CD1c-positive myeloid dendritic cell (primary cell): Measurements from ENCODE around the gene CD79A.

Experiments used
- DNase-seq: peaks from one replicate; pipeline ENCODE4 v3.0.0-alpha.2; 2016; ENCODE audit errors: extremely low spot score

The CD79A gene

DNA sequence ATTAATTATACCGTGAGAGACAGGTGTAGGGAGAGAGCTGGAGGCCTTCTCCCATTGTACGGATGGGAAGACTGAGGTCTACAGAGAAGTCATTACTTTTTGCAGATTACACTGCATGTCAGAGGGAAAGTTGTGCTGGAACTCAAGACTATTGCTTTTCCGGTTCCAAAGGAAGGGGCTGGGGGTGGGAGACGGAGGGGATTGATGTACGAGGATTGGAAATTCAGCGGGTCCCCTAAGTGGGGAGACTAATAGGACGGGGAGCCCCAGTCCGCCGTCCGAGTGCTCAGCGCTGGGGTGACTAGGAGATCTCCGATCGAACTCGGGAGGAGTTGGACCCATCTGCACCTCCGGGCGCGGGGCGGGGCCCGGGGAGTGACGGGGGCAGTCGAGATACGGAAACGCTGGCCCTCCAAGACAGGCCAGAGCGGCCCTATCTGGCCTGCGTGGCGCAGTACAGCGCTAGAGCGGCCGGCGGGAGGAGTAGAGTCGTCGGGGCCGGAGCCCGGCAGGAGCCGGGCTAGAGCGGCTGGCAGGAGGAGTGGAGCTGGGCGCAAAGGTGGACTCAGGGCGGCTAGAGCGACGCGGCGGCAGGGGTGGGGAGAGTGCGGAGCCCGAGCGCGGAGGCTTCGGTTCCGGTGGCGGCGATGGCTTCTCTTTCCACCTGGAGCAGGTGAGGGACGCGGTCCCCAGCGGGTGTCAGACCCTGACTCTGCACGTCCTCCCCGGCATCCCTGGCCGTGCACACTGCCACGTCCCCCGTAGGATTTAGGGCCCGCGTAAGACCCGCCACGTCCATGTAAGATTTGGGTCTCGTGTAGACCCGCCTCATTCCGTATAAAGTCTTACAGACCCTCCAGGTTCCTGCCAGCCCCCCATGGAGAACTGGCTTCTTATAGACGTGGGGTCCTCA, 7.0 kb downstream of the CD79A start:
- peak; percentile 95 for DNase-seq

DNA sequence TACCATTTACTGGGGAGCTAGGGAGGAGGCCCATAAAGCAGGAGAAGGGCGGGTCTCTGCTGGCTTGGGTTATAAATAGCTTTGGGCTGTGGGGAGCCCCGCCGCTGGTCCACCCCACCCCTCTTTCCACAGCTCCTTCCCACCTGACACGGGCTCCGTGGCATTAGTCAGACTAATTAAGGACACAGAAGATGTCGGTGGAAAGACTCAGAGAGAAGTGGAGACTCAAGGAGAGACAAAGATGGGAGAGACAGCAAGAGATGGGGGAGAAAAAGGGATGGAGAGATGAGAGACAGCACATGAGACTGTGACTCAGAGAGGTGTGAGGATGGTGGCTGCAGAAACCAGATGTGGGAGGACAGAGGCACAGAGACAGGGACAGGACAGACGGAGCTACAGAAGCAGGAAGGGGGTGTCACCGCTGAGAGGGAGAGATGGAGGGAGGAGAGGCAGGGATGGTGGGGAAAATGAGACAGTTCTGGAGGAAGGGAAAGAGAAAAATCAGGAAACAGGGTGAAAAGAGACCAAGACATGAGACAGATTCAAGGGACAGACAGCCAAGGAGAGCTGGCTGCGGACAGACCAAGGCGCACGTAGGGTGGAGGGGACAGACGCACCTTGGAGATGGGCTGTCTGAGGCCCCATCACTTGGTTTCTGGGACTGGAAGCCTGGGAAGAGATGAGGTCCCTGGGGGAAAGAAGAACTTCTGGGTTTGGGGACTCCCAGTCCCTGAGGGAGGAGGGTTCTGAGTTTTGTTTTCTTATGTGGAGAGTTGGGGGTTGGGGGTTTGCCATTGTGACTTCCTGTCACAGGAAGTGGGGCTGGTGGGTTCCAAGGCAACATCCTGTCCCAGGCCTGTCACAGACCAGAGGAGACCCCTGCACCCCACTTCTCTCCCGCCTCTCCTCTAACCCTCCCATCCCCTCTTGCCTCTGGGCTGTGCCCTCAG, 10.0 kb downstream of the CD79A start:
- no peak for DNase-seq

DNA sequence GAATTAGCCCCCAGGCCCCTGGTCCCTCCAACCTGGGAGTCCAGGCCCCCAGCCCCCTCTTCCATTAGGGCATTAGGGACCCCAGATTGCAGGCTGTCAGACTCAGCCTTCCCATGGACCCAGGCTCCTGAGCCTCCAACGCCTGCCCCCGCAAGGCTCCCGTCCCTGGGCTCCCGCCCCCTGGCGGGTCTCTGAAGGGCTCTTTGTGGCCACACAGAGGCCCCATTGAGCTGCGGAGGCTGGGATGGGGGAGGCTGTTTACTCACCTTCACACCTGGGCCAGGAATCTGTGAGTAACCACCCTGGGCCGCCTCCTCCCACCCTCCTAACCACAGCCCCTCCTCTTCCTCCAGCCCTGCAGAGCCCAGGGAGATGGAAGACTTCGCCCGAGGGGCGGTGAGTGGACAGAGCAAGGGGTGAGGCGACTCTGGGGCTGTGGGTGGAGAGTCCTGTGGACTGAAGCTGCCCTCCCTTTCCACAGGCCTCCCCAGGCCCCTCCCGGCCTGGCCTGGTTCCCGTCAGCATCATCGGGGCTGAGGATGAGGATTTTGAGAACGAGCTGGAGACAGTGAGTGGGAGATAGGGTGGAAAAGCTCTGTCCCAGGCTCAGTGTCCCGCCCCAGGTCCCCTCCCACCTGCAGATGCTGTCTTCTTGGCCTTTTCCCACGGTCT, 10.8 kb downstream of the CD79A start:
- no peak for DNase-seq

DNA sequence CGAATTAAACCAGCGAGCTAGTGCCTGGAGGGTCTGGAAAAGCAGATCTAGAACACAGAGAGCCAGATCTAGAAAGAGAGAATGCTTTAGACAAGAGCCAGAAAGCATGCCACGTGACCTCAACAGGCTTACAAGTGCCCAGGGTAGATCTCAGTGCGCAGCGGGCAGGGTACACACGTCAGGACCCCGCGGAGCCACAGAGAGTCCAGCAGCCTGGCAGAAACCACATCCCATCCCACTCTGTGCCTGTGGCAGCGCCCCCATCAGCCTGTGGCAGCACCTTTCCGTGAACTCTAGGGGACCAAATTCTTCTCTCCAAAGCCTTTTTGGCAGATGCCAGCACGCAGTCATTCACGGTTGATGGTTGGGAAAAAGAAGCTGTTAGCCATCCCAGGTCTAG, 11.8 kb downstream of the CD79A start:
- no peak for DNase-seq

DNA sequence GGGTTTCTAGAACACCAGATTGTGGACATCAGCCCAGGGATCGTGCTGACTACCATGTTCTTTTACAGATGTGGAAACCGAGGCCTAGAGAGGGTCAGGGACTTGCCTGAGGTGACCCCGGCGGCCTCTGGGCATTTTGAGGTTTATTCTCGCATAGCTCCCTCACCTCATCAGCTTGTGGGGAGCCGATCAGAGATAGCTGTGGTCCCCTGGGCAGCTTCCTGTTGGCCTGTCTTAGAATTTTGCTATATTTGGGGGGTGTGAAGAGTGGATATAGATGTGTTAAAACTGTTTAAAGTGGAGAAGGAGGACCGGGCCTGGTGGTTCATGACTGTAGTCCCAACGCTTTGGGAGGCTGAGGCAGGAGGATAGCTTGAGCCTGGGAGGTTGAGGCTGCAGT, 12.8 kb downstream of the CD79A start:
- DNase-seq, result no peak

DNA sequence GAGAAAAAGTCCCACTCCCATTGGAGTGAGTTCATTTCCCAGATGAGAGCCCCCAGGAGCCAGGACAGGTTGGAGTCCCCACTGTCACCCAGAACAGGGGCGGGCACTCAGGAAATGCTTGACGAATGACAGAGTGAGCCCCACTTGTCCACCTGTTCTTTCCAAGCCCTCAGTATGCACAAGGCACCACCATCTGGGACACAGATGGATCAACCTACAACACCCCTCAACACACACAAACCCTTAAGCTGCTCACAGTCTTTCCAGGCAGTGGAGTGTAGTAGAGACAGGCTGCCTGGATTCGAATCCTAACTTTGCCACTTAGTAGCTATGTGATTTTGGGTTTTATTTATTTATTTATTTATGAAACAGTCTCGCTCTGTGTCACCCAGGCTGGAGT, 13.9 kb downstream of the CD79A start:
- no peak for DNase-seq

DNA sequence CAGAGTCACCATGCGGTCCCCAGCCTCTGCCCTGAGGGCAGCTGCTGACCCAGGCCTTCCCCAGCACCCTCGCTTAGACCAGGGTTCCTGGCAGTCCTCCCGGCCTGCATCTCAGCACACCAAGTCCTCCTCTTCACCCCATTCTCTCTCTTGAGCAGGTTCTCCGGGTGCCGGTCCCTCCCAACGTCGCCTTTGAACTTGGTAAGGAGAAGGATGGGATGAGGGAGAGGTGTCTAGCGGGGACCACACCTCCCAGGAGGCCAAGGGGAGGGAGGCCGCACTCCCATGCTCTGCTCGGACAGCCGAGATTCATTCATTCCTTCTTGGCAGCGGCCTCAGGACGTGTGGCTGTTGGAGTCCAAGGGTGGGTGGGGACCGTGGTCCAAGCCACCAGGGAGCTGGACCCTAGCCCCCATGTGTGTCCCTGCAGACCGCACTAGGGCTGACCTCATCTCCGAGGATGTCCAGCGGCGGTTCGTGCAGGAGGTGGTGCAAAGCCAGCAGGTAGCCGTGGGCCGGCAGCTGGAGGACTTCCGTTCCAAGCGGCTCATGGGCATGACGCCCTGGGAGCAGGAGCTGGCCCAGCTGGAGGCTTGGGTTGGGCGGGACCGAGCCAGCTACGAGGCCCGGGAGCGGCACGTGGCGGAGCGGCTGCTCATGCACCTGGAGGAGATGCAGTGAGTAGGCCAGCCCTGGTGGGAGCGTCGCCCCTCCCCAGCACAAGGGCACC, 15.3 kb downstream of the CD79A start:
- no peak for DNase-seq

DNA sequence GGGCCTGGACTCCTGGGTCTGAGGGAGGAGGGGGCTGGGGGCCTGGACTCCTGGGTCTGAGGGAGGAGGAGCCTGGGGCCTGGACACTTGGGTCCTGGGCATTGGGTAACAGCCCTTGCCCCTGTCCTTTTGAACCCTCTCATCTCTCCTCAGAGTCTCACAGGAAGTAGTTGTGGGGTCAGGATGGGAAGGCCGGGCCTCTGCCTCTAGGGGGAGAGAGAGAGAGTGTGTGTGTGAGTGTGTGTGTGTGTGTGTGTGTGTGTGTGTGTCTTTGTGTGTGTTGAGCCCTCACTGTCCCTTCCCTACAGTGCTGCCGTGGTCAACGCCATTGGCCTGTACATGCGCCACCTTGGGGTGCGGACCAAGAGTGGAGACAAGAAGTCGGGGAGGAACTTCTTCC, 16.8 kb downstream of the CD79A start:
- no peak for DNase-seq

DNA sequence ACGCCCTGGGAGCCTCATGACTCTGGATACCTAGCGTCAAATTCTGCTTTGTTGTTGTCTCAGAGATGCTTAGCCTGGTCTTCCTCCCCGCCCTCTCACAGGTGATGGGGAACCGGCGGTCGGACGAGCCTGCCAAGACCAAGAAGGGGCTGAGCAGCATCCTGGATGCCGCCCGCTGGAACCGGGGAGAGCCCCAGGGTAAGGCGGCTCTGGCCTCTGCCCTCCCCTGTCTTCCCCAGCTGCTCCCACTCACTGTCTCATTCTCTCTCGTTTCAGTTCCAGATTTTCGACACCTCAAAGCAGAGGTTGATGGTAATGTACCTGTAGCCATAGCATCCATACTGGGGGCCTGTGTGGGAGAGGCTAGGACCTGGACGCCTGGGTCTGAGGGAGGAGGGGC, 17.3 kb downstream of the CD79A start:
- no peak for DNase-seq

DNA sequence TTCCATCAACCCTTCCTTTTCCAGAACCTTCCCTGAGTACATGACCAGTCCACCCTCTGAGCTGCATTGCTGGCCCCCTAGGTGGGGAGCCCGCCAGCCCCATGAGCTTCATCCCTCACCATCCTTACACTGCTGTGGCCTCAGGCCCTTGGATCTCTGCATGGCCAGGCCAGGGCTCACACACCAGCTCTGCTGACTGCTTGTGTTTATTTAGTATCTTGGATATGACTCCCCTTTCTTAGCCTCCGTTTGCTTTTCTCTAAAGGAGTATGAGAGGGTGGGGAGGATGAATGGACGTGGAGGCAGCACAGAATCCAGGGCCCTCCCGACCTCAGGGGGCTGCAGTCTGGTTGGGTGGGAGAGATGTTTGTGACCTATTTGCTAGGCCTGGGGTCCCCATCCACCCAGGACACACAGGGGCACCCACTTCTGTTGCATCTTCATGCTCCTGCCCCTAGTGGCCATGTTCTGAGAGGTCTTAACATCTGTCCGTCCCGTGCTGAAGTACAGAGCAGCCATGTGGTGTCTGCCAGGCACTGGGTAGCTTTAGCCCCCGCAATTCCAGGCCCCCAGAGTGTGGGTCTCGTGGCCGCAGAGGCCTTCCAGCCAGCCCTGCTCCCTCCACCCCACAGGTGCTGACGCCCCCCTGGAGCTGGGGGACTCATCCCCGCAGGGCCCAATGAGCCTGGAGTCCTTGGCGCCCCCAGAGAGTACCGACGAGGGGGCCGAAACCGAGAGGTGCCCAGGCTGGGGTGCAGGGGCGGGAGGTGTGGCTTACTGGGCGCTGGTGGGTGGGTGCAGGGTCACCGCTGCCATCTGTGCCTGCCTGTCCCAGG, 18.9 kb downstream of the CD79A start:
- no peak for DNase-seq

DNA sequence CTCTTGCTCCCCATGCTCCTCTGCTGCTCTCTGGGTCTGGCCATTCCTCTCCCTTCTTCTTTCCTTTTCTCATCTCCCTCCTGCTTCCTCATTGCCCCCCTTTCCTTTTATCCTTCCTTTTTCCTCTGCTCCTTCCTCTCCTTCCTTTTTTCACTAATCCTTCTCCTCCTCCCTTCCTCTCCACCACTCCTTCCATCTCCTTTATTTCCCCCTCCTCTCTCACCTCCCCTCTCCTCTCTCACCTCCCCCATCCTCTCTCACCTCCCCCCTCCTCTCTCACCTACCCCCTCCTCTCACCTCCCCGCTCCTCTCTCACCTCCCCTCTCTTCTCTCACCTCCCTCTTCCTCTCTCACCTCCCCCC, 19.5 kb downstream of the CD79A start:
- no peak for DNase-seq

DNA sequence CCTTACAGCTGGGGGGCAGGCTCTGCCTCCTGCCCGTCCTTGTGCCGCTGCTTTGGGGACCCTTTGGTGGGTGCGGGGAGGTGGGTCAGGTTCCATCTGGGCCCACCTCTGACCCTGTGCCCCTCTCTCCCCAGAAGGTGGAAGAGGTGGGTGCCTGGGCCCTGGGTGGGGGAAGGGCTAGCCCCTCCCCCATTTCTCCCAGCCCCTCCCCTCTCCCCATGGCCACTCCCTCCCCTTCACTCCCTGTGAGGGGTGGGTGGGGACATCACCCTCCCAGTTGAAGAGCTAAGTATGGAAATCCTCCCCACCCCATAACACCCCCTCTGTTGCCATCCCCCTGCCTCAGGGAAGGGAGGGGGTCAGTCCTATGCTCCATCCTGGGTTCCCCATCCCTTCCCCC, 20.1 kb downstream of the CD79A start:
- DNase-seq, result no peak

DNA sequence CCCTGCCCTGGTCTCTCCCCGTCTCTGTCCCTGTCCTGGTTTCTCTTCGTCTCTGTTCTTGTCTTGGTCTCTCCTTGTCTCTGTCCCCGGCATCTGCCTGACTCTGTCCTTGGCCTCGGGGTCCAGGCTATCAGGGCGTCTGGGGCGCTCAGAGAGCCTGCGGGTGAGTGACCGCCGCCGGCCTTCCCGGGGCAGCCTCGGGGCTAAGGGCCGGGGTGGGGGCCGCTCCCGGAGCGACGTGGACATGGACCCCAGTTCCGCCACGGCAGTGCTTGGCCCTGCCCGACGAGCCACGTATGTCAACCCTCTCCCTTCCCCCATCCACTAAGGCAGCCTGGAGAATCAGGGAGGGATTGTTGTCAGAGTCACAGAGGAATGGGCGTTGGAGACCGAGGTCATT, 20.7 kb downstream of the CD79A start:
- no peak for DNase-seq

DNA sequence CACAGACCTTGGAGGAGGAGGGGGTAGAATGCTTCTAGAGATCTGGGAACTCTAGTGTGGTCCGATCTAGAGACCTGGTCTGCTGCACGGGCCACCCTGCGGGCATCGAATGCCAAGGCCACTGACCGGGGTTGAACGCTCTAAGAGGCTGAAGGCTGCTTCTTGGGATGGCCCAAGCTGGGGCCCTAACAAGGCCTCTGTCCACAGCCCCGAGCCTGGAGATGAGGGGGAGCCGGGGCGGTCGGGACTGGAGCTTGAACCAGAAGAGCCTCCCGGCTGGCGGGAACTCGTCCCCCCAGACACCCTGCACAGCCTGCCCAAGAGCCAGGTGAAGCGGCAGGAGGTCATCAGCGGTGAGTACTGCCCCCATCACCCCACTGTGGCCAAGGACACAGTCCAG, 21.2 kb downstream of the CD79A start:
- no peak for DNase-seq

DNA sequence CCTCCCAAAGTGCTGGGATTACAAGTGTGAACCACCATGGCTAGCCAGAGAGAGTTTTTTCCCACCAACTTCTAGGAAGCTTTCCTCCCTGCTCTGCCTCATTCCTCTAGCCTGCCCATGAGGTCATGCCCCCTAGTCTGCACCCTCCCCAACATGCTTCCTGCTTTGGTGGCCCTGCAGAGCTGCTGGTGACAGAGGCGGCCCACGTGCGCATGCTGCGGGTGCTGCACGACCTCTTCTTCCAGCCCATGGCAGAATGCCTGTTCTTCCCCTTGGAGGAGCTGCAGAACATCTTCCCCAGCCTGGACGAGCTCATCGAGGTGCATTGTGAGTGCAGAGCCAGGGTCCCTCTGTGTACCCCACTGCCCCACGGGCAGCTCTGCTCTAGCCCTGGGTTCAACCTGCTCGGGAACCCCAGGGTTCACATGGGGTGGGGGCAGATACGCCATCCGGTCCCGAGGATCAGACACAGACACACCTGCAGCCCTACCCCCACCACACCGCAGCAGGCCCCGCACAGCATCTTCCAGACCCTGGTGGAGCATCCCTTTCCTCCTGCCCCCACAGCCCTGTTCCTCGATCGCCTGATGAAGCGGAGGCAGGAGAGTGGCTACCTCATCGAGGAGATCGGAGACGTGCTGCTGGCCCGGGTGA, 24.8 kb downstream of the CD79A start:
- no peak for DNase-seq

DNA sequence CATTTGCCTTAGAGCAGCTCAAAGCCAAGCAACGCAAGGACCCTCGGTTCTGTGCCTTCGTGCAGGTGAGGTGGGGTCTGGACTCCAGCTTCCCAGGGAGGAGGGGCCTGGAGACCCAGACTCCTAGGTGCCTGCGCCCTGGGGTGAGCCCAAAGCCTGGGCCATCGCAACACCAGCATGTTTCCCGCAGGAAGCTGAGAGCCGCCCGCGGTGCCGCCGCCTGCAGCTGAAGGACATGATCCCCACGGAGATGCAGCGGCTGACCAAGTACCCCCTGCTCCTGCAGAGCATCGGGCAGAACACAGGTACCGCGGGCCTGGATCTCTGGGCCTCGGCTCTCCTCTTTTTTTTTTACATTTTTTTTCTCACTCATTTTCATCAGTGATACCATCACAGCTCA, 25.5 kb downstream of the CD79A start:
- DNase-seq, result no peak

DNA sequence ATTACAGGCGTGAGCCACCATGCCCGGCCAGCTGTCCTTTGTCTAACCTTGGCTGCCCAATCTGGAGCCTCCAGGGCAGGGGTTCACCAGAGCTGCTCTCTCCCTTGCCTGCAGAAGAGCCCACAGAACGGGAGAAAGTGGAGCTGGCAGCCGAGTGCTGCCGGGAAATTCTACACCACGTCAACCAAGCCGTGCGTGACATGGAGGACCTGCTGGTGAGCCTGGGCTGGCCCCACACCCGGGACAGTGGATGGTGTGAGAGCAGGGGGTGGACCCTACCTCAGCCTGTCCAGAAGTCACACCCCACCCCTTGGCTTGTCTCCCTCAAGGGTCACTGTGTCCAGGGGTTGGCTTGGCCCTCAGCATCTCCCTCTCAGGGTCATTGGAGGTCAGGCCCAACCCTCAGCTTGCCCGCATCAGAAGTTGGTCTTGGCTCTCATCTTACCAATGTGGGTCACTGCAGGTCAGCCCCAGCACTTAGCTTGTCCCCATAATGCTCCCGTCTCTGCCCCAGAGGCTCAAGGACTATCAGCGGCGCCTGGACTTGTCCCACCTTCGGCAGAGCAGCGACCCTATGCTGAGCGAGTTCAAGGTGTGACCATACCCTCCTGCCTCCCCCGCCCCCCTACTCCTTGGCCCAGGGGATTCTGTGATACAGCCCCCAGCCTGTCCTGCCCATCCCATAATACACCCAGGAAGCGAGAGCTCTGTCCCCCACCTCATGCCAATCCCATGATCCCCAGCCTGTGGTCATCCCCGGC, 26.3 kb downstream of the CD79A start:
- DNase-seq, result no peak

DNA sequence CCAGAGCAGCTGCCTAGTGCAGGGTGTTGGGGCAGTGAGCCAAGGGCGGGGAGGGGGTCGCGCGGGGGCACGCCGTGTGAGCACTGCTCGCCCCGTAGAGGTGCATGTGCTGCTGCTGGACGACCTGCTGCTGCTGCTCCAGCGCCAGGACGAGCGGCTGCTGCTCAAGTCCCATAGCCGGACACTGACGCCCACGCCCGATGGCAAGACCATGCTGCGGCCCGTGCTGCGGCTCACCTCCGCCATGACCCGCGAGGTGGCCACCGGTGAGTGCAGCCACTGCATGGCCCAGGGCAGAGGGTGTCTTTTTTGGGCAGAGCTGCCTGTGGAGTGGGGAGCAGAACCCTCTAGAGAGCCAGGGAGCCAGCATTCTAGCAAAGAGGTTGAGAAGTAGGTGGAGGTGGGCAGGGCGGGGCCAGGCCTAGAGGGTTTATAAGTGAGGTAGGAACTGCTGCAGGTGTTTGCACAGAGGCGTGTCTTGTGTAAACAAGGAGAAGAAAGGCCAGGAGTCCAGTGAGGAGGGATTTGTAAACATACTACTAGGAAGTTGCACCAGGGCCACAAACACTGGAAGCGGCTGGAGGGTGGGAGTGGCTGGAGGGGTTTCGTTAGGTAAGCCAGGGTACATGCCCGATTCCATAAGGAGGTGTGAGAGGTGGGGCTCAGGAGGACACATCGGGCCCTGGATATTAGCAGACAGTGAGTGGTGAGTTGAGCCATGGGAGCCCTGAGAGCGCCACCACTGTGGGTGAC, 27.2 kb downstream of the CD79A start:
- DNase-seq, result no peak
